Activated CD4-positive, alpha-beta T cell treated with anti-CD3 and anti-CD28 coated beads, Interleukin-2, Interleukin-6, amounts not matched to agents 100 ng/mL and 50 ng/mL, durations not matched to agents 16 hours and 8 hours (primary cell): ENCODE measurements around the gene MTNR1B.

Experiments used
- DNase-seq: peaks from one replicate; pipeline ENCODE4 v3.0.0-alpha.2; 2020

MTNR1B gene

DNA sequence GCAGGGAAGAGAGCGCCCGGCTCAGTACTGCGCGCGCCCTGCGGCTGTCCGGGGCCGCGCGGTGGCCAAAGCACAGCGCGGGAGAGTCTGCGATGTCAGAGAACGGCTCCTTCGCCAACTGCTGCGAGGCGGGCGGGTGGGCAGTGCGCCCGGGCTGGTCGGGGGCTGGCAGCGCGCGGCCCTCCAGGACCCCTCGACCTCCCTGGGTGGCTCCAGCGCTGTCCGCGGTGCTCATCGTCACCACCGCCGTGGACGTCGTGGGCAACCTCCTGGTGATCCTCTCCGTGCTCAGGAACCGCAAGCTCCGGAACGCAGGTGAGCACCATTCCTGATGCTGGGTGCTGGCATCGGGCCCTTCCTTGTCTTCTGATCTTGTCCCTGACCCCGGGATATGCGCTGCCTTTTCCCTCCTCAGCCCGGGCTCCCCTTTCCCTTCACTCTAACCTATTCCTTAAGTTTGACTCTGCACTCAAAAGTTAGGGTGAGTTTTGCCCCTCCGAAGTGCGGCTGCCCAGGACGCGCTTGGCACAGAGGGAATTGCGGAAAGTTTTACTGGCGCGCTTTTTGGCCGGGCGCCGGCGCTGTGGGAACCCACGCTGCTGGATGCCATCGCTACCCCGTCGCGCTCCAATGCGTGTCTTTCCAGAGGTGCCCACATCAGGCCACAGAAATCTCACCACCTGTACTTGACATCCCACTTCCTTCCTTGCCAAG lies at the start of gene MTNR1B:
Gene MTNR1B (plus strand): TSS at position 18 of the 714 bp plus-strand sequence. CDS start 75 bp downstream, at position 93.
- DNase-seq: no peak

DNA sequence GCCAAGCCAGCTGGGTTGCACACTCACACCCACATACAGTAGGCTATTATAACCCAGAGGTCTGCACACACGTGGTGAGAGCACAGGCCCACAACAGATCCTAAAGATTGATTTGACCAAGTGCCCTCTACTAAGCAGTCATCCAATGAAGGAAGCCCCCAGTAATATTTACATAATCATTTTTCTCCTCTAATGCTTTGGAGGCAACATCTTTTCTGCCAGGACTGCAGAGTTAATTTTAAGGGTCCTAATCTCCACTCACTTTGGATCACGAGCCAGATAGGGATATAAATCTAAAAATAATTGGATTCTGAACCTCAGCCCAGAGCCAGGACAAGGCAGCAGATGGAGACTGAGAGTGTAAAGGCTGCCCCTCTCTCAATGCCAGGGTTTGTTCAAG lies 49.1 kb upstream of the MTNR1B start:
- no peak for DNase-seq

- no peak for DNase-seq
Observed at GRCh38 chr11:92922731-92923130, 46.7 kb upstream of the MTNR1B start.

GRCh38 chr11:92929246-92929645 lies 40.2 kb upstream of the MTNR1B start:
- no peak for DNase-seq

- no peak for DNase-seq
Observed at GRCh38 chr11:92929653-92930052, 39.8 kb upstream of the MTNR1B start.

DNA sequence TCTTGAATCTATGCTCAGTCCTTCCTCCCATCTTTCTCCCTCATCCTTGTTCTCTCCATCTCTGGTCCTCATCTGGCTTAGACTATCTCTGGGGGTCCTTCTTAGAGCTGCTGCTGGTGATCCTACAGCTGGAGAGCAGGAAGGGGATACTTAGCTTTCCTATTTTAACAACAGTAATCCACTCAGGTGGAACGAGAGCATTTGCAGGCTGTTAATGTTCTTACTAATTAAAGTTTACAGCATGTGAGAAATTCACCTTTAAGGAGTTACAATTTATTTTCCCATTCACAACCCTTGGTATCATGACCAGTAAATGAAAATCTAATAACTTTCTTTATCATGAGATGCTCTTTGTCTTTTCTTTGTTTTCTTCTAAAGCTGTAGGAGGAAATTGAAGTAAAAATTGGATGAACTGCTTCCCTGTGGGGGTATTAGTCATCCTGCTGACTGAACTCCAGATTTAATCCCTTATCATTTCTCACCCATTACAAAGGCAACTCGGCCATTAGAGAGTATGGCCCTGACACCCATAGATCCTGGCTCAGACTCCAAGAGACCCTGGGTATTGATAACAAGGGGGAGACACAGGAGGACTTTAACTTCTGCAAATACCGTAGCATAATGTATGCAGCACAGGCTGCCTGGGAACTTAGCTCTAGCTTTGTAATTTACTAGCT lies 37.6 kb upstream of the MTNR1B start:
- DNase-seq: no peak

DNA sequence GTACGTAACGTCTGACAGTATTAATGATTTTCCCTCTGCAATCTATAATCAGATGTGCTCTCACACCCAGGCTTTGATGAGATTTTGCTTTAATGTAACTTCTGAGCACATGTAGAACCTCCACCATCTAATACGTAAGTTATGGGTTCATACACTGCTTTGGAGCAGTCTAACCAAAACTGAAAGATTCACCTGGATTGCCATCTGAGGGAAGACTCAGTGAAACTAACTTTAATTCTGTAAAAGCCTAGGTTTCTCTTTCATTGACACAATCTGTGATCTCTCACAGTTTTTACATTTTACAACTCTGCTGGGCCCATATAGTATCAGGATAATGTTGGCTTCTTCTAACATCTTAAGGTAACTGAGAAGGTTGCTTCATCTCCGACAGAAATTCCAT lies 30.1 kb upstream of the MTNR1B start:
- DNase-seq: no peak

DNA sequence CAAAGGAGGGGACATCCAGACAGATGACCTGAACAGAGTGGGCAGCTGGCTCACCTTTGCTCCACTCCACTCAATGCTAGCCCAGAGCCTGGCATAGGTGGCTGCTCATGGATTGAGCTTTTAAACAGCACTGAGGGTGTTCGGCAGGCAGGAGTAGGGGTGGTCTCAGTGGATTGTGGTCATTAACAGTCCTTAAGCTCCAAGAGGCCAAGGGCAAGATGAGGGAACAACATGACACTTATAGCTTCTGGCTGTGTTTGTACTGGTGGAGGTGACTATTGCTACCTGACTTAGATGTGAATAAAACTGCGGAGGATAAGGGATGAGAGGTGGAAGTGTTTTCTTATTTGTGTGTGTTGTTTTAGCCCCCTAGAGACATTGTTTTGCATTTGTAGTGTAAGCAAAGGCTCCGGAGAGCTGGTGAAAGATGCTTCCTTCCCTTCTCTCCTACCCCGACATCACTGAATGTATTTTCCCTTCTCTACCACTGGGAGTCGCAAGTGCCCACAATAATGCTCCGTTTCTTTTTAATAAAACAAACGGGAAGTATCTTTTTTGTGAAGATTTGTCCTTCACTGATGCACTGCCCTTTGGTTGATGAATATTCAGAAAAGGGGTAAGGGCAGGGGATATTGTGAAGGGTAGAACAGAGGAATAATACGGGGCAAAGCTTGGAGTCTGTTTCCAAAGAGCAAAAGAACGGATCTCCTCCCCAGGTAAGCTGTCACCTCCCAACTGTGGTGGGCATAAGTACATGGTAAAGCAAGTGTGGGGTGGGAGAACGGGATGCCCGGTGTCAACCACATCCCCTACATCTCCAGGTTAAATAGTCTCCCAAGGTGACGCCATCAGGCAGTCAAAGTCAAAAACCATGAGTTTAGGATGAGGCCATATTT lies 27.5 kb upstream of the MTNR1B start:
- peak; percentile 28 for DNase-seq

GRCh38 chr11:92946707-92947106 lies 22.7 kb upstream of the MTNR1B start:
- no peak for DNase-seq

GRCh38 chr11:92948116-92948515 lies 21.3 kb upstream of the MTNR1B start:
- DNase-seq: no peak

DNA sequence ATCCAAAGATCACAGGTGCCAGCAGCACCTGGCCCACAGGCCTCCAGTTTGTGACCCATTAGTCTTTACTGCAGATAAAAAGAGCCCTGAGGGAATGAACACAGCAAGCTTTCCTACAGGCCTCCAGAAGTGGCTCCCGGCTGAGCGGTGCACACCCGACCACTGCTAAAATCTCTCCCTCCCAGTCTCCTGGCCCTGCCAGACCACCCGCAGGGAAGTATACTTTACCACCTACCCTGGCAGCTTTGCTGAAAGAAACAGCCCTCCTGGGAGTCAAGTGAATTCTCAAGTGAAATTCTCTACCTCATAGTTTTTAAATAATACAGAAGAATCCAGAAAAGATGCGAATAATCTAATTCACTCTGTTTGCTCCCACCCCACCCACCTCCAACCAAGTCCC lies 15.4 kb upstream of the MTNR1B start:
- DNase-seq: no peak

- no peak for DNase-seq
Observed at GRCh38 chr11:92955860-92956259, 13.6 kb upstream of the MTNR1B start.

DNA sequence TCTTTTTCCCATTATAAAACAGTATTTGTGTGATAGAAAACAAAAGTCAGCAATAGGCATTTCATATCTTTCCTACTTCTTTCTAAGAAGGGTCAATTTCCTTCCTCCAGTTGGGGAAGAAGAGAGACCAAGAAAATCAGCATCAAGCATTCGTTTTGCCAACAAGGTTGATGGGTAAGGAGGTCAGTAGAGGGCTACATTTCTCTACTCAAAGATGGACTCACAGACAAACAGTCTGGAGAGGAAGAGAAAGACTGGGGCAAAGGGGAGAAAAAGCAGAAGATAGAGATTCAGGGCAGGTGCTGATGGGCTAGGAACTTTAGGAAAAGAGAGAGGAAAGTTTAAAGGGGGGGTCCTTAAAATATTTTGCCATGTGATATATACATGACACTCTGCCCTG lies 8.6 kb upstream of the MTNR1B start:
- no peak for DNase-seq

GRCh38 chr11:92962446-92962845 lies 7.0 kb upstream of the MTNR1B start:
- DNase-seq: no peak

- no peak for DNase-seq
Observed at GRCh38 chr11:92964471-92964870, 5.0 kb upstream of the MTNR1B start.

GRCh38 chr11:92965196-92965595 lies 4.3 kb upstream of the MTNR1B start:
- DNase-seq: no peak

DNA sequence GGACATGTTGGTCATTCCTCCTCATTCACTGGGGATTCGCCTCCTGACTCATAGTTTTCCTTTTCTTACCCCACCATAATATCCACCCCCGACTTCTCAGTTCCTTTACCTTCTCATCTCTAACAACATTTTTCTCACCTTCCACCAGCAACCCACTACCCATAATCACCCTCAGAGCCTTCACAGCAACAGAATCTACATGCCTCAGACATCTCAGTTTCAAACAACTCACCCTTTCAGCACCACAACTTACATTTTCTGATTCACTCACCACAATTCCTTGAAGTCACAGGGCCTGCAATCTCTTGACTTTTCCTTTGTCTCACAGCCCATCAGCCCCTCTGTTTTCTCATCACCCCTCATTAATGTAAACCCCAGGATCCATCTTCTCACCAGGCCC lies 2.3 kb upstream of the MTNR1B start:
- DNase-seq: peak; percentile 7

DNA sequence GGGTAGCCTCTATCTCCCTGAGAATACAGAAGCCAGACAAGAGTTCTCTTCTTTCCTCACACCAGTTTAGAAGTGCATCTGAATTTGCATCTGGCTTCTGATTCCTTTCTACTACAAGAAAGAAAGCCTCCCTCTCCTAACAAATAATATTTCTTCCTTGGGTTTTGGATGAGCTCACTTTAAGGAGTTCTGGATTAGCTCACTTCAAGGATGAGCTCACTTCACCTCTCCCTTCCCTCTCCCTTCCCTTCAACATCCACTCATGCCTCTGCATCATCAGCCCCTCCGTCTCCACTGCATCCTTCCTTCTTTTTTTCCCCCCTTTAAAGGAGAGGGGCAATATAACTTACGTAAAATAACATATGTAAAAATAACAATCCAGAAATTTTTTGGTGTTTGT lies 1.6 kb upstream of the MTNR1B start:
- DNase-seq: no peak

DNA sequence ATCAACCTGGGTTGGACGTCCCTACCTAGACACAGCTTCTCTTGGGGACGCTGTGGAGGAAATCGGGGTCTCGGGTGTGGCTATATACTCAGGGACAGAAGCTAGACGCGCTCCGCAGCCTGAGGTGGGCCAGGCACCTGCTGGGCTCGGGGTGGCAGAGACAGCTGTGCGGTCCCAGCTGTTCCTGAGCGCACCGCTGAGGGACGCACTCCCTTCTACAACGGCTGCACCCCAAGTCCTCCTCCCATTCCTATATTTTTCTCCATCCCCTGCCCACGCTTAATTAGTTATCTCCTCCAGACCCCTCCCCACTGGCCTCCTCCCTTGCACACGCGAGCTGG lies 188 bp upstream of the MTNR1B start:
- DNase-seq: no peak

GRCh38 chr11:92972248-92972647 lies 2.8 kb downstream of the MTNR1B start:
- DNase-seq: no peak

DNA sequence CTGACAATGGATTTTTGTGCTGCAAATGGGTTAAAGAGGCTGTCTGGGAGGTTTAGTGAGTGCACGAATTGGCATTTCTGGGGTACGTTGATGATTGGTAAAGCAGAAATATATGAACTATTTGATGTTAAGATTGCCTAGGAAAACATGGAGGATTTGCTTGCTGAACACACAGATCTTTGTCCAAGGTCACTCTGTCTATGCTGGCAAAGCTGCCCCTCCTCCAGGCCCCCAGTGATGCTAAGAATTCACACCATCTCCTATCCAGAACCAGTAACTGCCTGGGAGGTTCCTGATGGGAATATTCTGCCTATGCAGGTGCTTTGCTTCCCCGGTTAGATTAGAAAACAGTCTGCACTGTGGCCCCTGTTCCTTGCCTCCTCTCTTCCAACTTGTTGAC lies 5.8 kb downstream of the MTNR1B start:
- no peak for DNase-seq

DNA sequence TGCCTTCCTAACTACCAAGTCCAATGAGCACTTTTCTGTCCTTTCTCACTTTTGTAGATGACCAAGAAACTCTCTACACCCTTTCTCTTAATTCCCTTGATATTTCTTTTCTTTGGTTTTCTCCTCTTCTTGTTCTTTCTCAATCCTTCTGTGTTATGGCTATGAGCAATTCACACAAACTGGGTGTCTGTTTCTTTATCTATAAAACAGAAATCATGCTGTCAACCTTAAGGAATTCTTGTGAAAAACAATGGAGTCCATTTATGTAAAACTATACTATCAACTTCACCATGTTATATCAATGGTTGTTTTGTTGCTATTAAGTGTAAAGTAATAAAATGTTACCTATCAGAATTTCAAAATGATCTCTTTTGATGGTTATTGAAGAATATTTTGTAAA lies 7.2 kb downstream of the MTNR1B start:
- no peak for DNase-seq

- no peak for DNase-seq
Observed at GRCh38 chr11:92977401-92977800, 8.0 kb downstream of the MTNR1B start.
